HG02970 (cell line): ENCODE results near the gene ATP6V1G3.
A peak's percentile ranks its signal among the peaks of the same experiment; 100 is the strongest.
"Not testable (repeated sequence)": the region's sequence is repeated elsewhere in the genome, so short reads cannot be mapped to it uniquely, and the experiment has no call there.

Source experiments
- ATAC-seq: cut with Tn5 transposase; IDR thresholded peaks from one replicate; pipeline ENCODE4 v1.9.1; 2021; ENCODE audit warnings: mild to moderate bottlenecking, moderate library complexity, moderate number of reproducible peaks; ENCODE audit not compliant: unreplicated experiment, low FRiP score

The ATP6V1G3 gene

DNA sequence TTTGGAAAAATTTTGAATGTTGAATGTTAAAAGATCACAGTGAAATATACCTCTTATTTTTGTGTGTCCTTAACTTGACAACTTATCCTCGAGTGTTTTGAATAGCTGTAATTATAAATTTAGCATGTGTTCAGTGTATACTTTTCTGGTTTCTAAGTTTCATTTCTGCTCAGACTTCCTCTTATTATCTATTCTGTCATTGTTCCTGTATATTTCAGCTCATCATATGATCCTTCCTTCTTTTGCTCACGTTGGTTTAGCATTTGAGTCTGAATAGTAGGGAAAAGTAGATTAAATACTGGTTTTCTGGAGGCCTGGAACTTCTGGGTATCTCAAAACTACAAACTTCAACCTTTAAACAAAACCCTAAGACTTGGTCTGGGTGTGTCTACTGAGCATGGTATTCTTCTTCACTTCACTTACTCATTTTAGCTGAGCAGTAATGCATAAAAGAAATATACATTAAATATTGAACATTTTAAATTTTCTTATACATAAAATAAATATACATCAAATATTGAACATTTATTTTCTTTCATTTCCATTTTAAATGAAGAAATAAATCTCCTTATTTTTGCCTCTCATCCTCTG, 3.3 kb upstream of the ATP6V1G3 start:
- ATAC-seq, result no peak

DNA sequence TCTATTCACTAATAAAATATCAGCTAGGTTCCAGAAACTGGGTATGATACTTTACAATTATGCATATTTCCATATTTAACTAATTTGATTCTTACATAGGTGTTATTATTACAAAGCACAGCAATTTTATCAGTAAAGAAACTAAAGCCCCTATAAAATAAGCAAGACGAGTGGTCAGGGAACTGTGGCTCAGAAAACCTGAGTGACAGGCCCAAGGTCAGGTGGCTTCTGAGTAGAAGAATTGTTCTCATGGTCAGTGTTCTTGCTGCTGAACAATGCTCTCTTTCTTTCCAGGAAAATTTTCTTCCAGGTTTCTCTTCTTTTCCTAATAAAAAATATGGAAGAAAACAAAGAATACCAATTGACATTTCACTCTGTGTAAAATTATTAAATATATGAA, 2.2 kb upstream of the ATP6V1G3 start:
- no peak for ATAC-seq

DNA sequence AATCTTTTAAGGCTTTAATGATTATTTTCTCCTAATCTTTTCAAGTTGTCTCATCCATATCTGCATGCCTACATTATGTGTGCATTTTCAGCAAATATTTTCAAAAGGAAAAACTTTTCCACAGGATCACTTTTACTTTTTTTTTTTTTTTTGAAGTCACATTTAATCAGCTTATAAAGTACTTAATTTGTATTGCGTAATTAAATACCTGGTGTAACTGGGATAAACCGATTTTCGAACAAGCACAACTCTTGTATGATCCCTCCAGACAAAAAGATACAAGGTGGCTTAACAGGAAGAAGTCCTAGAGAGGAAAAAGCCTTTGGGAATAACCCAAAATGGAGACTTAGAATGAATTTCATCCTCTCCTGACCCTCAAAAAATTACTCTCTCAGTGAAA, 1.3 kb upstream of the ATP6V1G3 start:
- ATAC-seq, result no peak

DNA sequence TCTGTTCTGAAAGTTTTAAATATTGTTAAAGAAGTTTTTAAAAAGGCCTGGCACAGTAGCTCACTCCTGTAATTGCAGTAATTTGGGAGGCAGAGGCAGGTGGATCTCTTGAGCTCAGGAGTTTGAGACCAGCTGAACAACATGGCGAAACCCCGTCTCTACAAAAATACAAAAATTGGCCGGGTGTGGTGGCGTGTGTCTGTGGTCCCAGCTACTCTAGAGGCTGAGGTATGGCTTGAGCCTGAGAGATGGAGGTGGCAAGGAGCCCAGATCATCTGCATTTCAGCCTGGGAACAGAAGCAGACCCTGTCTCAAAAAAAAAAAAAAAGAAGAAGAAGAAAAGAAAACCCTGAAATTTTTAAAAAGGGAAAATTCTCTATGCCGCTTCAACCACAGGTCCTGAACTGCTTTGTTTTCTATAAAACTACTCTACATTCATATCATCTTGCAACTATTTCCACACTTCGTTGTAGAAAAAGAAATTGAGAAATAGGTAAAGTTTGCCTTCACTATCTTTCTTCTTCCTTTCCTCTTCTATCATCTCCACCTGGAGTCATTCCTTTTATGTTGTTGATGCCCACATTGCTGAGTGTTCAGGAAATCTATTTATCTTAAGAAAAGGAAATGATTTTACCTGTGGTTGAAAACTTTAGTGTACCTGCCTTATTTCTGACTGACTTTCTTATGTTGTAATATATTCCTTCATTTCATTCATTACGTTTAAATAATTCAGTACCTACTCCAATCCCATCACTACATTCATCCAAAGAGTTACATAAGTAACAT, 1.7 kb downstream of the ATP6V1G3 start:
- ATAC-seq, result no peak

DNA sequence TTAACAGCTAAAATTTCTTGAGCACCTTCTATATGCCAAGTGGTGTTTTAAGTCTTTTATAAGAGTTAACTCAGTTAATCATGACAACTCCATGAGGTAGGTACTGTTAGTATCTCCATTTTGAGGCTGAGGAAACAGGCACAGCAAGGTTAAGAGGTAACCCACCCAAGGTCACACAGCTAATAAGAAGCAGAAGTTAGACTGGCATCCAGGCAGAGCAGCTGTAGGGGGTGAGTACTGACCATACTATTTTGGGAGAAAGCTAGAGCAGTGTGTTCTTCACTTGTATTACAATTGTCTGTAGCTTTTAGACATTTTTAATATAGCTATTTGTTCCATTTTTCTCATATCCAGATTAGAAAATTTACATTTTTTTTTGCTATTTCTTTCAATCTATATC, 4.8 kb downstream of the ATP6V1G3 start:
- ATAC-seq, result no peak

DNA sequence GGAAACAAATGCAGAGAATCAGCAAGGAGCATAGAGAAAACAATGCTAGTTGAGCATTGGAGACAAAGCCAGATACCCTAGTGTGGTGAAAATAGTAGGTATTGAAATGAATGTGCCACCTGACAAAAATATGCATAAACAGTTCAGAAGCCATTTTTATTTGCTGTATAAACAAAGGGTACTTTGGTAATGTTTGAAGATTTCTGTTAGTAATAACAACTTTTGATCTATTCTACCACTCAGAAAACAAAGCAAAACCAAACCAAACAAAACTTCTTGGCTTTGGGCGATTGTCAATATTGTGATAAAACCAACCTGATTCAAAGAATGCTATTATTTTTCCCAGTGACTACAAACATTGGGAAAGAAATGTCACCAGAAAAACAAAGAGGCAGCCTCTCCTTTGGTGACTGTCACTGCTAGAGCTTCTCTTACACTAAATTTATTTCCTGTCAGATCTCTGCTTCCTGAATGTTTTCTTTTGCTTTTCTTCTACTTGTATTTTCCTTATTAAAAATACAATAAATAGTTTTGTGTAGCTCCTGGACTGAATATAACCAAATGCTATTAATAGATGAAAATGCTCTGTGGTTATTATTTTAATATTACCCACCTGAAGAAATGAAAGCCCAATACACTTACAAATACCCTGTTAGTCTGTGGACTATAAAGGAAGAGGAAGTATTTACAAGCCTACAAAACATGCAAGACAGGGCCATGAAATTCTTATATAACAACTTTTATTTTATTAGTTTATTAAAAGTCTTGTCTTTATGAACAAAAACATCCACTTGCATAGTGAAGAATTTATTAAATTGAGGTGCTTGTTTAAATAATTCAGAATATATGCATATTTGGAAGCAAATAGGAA, 5.7 kb downstream of the ATP6V1G3 start:
- no peak for ATAC-seq

DNA sequence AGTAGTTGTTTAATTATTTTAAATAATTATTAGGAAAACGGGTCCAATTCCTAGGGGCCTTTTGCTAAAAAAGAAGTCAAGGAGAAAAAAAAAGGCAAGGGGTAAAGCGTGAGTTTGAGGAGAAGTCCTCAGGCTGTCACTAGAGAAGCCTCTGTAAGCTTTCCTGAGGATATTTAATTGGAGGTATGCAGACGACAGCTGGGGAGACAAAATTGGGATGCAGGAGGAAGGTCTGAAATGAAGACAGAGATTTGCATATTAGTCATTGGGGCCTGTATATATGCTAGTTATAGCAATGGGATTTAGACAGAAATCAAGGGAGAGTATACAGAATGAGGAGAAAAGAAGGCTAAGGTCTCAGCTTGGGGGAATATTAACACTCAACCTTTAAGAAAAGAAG, 8.6 kb downstream of the ATP6V1G3 start:
- no peak for ATAC-seq

DNA sequence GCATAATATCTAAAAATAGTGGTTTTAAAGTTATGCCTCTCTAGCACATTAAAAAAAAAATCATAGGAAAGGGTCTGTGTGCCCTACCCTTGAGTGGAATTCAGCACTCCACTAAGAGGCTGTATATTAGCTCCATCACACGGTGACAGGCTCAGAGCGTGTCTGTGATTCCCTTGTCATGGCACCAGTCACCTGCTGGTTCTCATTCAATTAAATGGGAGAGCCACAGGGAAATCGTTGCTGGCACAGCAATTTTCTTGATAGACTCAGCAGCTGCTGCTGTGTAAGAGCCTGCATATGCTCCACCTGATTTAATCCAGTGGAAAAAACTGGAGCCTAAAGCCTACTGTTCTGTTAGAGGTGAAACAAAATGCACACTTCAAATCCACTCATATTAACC, 9.5 kb downstream of the ATP6V1G3 start:
- ATAC-seq, result no peak

DNA sequence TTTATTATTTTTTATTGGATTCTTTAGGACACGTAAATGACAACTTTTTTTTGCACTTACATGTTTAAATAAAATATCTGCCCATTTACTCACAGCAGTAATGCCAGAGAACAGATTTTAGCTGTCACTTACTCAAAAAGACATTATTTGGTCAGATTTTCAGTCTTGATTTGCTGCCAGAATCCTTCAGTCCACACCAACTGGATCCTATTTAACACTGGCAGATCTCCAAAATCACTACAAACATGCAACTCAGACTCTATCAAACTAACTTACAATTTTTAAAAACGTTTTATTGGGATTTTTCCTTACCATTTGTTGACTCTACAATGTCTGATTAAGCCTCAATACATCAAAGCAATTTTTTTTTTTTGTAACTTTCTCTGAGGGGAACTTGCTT, 11.1 kb downstream of the ATP6V1G3 start:
- ATAC-seq, result no peak

DNA sequence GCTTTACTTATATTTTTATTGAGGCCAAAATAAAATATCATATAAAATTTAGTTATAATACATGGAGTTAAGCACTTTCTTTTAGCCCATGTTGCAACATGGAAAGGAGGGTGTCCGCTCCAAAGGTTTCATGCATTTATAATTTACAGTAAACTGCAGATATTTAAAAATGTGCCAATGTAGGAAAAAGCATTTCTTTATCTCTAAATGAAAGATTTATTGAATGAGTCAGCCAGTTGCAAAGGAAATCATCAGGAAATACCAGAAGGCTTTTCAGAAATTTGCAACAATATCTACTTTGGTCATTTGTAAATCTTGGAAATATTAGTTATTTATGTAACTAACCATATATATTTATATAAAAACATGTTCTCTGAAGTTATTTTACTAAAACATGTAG, 12.1 kb downstream of the ATP6V1G3 start:
- no peak for ATAC-seq

DNA sequence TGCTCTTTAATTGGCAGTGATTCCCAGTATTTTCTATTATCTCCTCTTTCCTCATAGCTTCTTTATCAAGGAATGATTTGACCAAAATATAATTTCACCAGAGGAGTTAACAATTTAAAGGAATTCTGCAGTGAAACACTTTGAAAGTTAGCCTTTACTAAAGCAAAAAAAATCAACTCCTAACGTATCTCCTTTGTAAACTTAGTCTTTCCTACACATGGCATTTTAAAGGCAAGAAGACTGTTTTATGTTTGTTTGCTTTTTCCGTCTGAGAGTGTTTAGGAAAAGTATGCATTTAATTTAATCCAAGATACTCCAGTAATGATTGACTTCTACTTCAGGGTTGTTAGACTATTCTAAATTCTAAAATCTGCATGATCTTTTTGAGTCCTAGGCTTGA, 15.9 kb downstream of the ATP6V1G3 start:
- no peak for ATAC-seq

DNA sequence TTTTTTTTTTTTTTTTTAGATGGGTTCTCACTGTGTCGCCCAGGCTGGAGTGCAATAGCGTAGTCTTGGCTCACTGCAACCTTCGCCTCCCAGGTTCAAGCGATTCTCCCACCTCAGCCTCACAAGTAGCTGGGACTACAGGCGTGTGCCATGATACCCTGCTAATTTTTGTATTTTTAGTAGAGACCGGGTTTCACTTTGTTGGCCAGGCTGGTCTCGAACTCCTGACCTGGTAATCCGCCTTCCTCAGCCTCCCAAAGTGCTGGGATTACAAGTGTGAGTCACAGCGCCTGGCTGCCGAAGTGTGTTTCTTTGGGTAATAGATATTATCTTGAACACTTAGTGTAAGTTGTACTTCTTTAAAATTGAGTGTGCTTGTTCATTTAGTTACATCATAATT, 16.4 kb downstream of the ATP6V1G3 start:
- ATAC-seq, result not testable (repeated sequence)

DNA sequence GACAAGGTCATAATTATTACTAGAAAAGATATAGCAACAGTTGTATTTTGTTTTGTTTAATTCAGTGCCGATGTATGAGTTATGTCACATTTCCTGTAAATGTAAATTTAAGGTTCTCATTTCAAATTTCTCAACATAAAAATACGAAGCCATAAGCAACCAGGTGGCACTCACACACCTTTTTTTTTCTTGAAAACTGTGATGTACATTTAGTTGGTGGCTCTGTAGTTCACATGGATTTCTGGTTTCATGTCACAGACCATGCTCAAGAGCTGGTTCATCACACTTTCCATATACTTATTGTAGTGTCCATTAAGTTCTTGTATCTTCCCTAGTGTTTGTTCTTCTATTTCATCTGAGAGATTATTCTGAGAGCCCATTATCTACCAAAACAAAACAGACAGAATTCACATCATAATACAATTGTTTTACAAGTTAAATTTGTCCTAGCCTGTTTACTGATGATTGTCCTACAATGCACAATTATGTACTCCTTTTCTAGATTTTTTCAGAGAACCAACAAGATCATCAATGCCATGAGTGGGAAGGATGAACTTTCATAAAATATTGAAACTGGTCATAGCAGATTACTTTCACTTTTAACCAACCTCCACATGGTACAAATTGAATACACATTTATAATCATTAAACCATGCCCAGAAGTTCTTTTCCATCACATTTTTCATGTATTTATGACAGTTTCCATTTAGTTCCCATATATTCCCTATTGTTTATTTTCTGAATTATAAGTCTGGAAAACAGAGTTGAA, 17.1 kb downstream of the ATP6V1G3 start:
- no peak for ATAC-seq

DNA sequence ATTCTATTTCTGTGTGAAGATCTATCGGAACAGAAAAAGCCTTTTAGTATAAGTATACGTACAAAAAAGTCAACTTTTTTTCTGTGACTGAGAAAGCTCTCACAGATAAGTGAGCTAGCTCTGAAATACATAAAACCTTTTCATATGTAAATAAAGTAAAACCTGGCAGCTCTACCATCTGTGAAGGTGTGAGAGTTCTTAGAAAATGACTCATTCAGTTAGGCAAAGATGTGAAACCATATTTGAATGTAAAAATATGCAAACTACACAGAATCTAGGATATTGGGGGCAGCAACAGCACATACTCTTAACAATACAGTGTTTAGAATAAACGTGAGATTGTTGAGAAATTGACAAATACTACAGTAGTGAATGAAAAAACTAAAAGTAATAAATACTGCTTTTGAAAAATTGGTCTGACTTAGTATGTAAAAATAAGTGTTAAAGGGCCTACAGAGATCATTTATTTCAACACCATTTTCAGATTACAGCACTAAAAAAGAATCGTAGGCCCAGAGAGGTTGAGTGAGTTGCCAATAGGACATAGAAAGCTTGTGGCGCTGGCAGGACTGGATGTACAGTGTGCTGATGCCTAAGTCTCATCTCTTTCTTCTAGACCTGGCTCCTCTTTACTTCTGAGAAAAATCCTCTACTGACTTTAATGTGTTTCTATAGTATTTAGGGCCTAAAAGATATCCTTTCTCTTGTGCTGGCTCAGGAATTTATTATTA, 19.8 kb downstream of the ATP6V1G3 start:
- peak; percentile 88 for ATAC-seq

DNA sequence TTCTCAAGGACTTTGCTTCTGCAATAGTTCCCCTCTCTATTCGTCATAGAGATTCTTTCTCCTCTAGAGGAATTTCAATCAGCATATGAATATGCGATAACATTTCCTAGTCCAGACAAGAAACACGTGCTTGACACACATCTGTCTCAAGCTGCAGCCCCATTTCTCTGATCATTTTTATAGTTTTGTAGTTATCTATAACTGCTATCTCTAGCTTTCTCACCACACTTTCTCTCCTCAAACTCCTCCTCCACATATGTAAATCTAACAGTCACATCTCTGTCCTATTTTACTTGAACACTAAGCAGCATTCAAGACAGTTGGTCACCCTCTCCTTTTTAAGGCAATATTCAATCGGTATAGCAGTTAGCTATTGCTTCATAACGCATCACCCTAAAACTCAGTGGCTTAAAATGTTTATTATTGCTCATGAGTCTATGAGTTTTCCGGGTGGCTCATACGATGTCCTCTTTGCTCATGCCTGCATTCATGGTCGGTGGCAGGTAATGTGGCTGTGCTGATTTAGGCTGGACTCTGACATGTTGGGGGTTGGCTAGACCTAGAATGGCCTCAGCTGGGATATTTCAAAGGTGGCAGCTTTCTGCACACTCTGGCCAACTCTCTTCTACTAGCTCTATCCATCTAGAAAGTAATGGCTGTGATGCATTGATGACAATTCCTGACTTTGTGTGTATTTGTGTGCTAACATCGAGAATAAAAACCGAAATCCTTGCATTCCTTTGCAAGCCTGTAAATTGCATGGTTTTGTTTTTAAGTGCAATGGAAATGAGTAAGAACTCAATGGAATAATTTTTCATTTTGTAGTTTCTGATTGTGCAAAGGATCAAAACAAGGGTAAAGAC, 20.6 kb downstream of the ATP6V1G3 start:
- no peak for ATAC-seq

DNA sequence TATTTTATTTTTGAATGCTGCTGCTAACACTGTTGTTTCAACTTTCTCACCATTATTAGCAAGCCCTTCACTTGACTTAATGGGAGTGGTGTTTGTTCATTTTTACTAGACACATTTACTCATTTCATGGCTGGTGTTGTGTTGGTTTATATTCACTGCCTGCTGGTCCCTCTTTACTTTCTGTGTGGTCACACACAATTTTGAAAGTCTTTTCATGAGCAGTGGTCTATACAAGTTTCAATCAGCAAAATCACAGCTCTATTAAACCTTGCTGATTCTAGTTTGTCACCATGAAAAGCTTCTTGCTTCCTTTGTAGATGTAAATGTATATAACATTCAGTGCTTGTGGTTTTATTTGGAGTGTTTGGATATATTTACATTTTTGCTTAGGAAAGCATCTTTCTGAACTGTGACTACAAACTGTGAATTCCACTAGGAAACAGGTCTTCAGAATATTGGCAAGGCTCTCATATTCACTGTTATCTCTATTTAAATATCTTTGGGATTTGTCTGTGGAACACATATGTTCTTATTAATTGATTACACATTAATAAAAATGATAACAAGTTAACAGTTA, 22.8 kb downstream of the ATP6V1G3 start:
- ATAC-seq, result no peak

DNA sequence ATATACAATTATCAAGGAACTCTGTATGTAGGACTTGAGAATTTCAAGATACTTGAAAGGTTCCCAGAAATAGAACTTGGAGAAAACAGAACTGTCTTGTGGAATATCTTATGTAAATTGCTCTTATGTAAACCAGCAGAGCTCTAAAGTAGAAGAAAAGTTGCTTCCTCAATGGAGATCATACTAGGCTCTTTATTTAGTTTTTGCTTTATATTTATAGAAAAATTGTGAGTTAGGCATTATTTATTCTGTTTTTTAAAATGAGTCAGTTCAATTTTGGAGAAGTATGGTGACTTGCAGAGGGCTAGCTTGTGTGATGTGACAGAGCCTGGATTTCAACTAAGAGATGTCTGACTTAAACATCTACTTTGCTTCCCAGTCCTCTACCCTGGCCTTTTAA, 40.4 kb downstream of the ATP6V1G3 start:
- no peak for ATAC-seq

DNA sequence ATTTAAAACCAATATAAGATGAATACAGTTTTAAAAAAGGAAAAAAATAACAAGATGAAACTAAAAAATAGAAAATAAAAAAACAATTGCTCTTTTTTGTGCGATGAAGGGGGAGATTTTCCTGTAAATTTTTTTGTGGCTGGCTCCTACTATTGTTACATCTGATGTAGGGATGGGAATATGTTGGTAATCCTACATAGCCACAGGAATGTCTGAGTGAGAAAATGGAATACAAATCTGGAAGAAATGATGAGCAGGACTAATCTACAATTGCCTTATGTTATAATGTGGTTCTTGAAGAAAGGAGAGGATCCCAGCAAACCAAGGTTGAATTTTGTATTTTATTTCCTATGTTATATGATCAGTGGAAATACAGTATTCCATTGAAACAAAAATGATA, 40.9 kb downstream of the ATP6V1G3 start:
- no peak for ATAC-seq

DNA sequence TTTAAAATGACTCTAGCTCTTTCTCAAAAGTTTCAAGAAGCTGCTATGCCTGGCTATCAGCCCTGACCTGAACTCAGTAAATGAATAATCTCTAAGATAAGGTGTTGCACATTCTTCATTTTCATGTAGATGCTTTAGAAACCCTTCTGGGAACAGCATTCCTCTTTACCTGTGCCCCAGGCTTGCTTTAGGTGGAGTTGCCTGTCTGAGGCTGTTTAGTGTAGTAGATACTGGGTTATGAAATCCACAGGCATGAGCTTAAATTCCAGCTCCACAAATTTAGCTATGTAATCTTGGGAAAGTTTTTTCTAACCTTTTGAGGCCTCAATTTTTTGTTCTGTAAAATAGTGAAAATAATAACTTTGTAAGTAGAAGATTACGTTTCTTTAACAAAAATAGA, 41.6 kb downstream of the ATP6V1G3 start:
- ATAC-seq, result no peak
